Fibroblast of pulmonary artery (primary cell): ENCODE data around the gene S1PR1.

Experiments
- DNase-seq: peaks from one replicate; pipeline ENCODE4 v3.0.0-alpha.2; 2010; ENCODE audit warnings: low read depth
- H3K4me3 ChIP-seq: replicated peaks from 2 replicates; pipeline ENCODE4 v1.5.1; 2011; ENCODE audit warnings: low read depth, mild to moderate bottlenecking, control low read depth, low read length, moderate library complexity
- CTCF ChIP-seq: IDR thresholded peaks from 2 replicates; pipeline ENCODE4 v1.5.1; 2011; ENCODE audit warnings: mild to moderate bottlenecking, control low read depth, low read length, inconsistent platforms; ENCODE audit errors: missing control alignments

S1PR1 gene

GRCh38 chr1:101285922-101286570, 49.2 kb downstream of the S1PR1 start:
- no peak for TF ChIP-seq CTCF
- no peak for DNase-seq
- H3K4me3 ChIP-seq = no peak overlapping the region

- peak; percentile 94 for DNase-seq
- TF ChIP-seq CTCF = peak; percentile 95
- H3K4me3 ChIP-seq = peak overlapping the region; percentile 12
These were observed 51.7 kb downstream of the S1PR1 start for GRCh38 chr1:101288491-101288944.

- no peak overlapping the region for H3K4me3 ChIP-seq
- DNase-seq = no peak
- TF ChIP-seq CTCF = no peak
These were observed 53.5 kb downstream of the S1PR1 start for GRCh38 chr1:101290119-101290921.
